Femur (tissue), 1 donor: ENCODE results near the gene PCDHA6.
"Not testable (repeated sequence)": the region's sequence is repeated elsewhere in the genome, so short reads cannot be mapped to it uniquely, and the experiment has no call there.

Source experiments
- DNase-seq: peaks from one replicate; pipeline ENCODE4 v3.0.0-alpha.2; 2017

Gene PCDHA6

GRCh38 chr5:140822969-140823368 is 4.8 kb upstream of the PCDHA6 start:
- not testable (repeated sequence) for DNase-seq

GRCh38 chr5:140823475-140823874 is 4.3 kb upstream of the PCDHA6 start:
- no peak for DNase-seq

GRCh38 chr5:140828362-140828737 is 590 bp downstream of the PCDHA6 start:
- no peak for DNase-seq

GRCh38 chr5:140829511-140830501 is 2.0 kb downstream of the PCDHA6 start:
- not testable (repeated sequence) for DNase-seq

- no peak for DNase-seq
These were observed 6.2 kb downstream of the PCDHA6 start, which contains the start of gene PCDHA7 for GRCh38 chr5:140833993-140834392. TSS of gene PCDHA7 (plus strand) at chr5:140834269. CDS start at chr5:140834384, 115 bp downstream.

- not testable (repeated sequence) for DNase-seq
These were observed 6.8 kb downstream of the PCDHA6 start for GRCh38 chr5:140834439-140835008.

- DNase-seq, result no peak
These were observed 8.1 kb downstream of the PCDHA6 start for GRCh38 chr5:140835622-140836510.

GRCh38 chr5:140840978-140841962 is 13.5 kb downstream of the PCDHA6 start, which contains the start of gene PCDHA8:
TSS of gene PCDHA8 (plus strand) at chr5:140841187. CDS start at chr5:140841322, 135 bp downstream.
- no peak for DNase-seq

- DNase-seq, result no peak
These were observed 15.3 kb downstream of the PCDHA6 start for GRCh38 chr5:140842798-140843733.

- DNase-seq, result not testable (repeated sequence)
These were observed 20.7 kb downstream of the PCDHA6 start, which contains the start of gene PCDHA9 for GRCh38 chr5:140848139-140849102. TSS of gene PCDHA9 (plus strand) at chr5:140848382. CDS start at chr5:140848496, 114 bp downstream.

GRCh38 chr5:140849831-140850634 is 22.3 kb downstream of the PCDHA6 start:
- DNase-seq, result not testable (repeated sequence)

- DNase-seq, result no peak
These were observed 28.3 kb downstream of the PCDHA6 start, which contains the start of gene PCDHA10 for GRCh38 chr5:140855772-140856674. TSS of gene PCDHA10 (plus strand) at chr5:140855897. CDS start at chr5:140856049, 152 bp downstream.

- DNase-seq, result no peak
These were observed 29.6 kb downstream of the PCDHA6 start for GRCh38 chr5:140857177-140857986.

- no peak for DNase-seq
These were observed 30.2 kb downstream of the PCDHA6 start for GRCh38 chr5:140857987-140858240.

- no peak for DNase-seq
These were observed 34.9 kb downstream of the PCDHA6 start for GRCh38 chr5:140862441-140863295.
